MM.1S (cell line): ENCODE measurements around the gene PDZD8.

ENCODE experiments used
- CTCF ChIP-seq: fragments of 300-600 bp; sonication (generic); IDR thresholded peaks from 2 replicates; pipeline ENCODE4 v1.5.1; 2016; ENCODE audit warnings: antibody characterized with exemption, low read length, mixed read lengths
- EZH2 ChIP-seq: fragments of 300-600 bp; sonication (generic); optimal IDR thresholded peaks from 2 replicates; pipeline ENCODE3; 2017; ENCODE audit warnings: low read depth, mild to moderate bottlenecking, antibody characterized with exemption, low read length, mixed read lengths
- EZH2phosphoT487 ChIP-seq: fragments of 300-600 bp; sonication (generic); IDR thresholded peaks from 2 replicates; pipeline ENCODE4 v1.6.1; 2018; ENCODE audit warnings: antibody characterized with exemption, low read length

GRCh38 chr10:117268907-117269306 is 106.3 kb downstream of the PDZD8 start:
- TF ChIP-seq CTCF: no peak
- no peak for TF ChIP-seq EZH2
- TF ChIP-seq EZH2phosphoT487: no peak
